ENCODE results near the gene TRIO. TPM values are rescaled to one million over a fixed set of nuclear protein-coding genes. Genes with fewer than 3 reads are reported as not detected.

Gene TRIO
- total RNA-seq, 4 donors from 2014 or later = 186 to 388 (median 285) TPM

DNA sequence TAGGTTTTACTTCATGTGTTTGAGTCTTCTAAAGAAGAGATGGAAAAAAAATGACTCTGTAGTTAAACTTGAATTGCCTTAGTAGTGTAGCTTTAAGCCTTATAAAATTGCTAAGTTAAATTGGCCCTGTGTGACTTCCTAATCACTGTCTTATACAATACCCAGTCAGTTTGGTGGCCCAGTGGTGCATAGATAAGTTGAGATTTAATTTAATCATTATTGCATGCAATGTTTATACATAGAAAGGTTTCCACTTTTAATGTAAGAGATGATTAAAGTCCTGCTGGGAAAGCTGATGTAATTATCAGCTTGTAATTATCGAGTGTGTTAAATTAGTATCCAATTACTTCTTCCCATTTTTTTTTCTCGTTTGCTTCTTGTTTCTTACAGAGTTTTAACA, 187.1 kb downstream of the TRIO start:
- H3K4me1 ChIP-seq = no peaks in the 10 kb centered on the region
- no peak for TF ChIP-seq POLR2AphosphoS5 (IDR thresholded peaks at IDR 0.05)
- no peak for TF ChIP-seq POLR2A (IDR thresholded peaks at IDR 0.05)
- no peak for TF ChIP-seq EP300 (IDR thresholded peaks at IDR 0.05; ENCODE audit: low read depth)
- TF ChIP-seq, protein P1, sequence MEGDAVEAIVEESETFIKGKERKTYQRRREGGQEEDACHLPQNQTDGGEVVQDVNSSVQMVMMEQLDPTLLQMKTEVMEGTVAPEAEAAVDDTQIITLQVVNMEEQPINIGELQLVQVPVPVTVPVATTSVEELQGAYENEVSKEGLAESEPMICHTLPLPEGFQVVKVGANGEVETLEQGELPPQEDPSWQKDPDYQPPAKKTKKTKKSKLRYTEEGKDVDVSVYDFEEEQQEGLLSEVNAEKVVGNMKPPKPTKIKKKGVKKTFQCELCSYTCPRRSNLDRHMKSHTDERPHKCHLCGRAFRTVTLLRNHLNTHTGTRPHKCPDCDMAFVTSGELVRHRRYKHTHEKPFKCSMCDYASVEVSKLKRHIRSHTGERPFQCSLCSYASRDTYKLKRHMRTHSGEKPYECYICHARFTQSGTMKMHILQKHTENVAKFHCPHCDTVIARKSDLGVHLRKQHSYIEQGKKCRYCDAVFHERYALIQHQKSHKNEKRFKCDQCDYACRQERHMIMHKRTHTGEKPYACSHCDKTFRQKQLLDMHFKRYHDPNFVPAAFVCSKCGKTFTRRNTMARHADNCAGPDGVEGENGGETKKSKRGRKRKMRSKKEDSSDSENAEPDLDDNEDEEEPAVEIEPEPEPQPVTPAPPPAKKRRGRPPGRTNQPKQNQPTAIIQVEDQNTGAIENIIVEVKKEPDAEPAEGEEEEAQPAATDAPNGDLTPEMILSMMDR (IDR thresholded peaks at IDR 0.05) = no peak
- in situ Hi-C loops (cut with MboI; ENCODE audit: low pct_ligation_motif_present in 1 of 4, low pct_unique_long_range_greater_than_20kb in 1 of 4, low sequenced_read_pairs in 3 of 4) = no loop called here
- DNase-seq = no peak
- intact Hi-C loops (cut with DNase I; ENCODE audit: low total_unique reads) = no loop called here
- H3K27ac ChIP-seq = no peak overlapping the region
- H3K36me3 ChIP-seq = no peaks in the 10 kb centered on the region
- no peaks in the 10 kb centered on the region for H3K27me3 ChIP-seq
- H3K9me3 ChIP-seq = no peaks in the 10 kb centered on the region
- H3K4me3 ChIP-seq = no peak overlapping the region
- 72 to 89% methylated on average over 2 of the region's 2 CpGs for WGBS, 2 donors (ENCODE audit: low coverage in 1 of 2)

DNA sequence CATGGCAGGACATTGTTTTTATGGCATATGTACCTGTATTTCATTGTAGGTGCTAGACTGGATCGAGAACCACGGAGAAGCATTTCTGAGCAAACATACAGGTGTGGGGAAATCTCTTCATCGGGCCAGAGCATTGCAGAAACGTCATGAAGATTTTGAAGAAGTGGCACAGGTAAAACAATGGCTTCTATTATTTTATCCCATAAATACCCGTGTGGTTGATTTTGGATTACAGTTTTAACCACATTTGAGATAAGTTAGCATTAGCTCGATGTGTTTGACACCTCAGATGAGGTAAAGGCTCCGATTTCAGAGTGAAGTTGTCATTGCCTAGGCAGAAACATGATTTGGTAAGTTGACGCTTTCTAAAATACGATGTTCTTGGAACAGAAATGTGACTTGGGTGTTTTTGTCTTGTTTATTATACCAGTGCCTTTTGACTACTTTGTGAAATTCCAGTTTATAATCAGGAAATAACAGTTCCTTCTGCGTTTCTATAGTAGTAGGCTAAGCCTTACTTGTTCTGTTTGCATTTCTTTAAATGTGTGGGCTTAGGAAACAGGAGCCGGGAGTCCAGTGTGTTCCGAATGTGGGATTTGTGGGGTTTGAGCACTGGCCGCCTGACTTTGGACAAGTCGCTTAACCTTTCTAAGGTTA, 187.7 kb downstream of the TRIO start:
- Histone ChIP-seq H3K27me3 (no peaks in the 10 kb centered on the region), H3K4me1 (no peaks in the 10 kb centered on the region), H3K27ac (no peak overlapping the region), H3K36me3 (peaks cover 0 to 4% (median 0%) of the 10 kb centered on the region in 4 donors), H3K9me3 (no peaks in the 10 kb centered on the region), H3K4me3 (no peak overlapping the region)
- TF ChIP-seq, protein P1 (IDR thresholded peaks at IDR 0.05) = no peak
- no peak for TF ChIP-seq EP300 (IDR thresholded peaks at IDR 0.05; ENCODE audit: low read depth)
- TF ChIP-seq POLR2AphosphoS5 (IDR thresholded peaks at IDR 0.05) = no peak
- no peak for TF ChIP-seq POLR2A (IDR thresholded peaks at IDR 0.05)
- in situ Hi-C loops (cut with MboI; ENCODE audit: low pct_ligation_motif_present in 1 of 4, low pct_unique_long_range_greater_than_20kb in 1 of 4, low sequenced_read_pairs in 3 of 4) = no loop called here
- WGBS, 2 donors (ENCODE audit: low coverage in 1 of 2) = 61 to 80% methylated on average over 12 to 14 of the region's 14 CpGs
- no peak for DNase-seq
- intact Hi-C loops (cut with DNase I; ENCODE audit: low total_unique reads) = no loop called here

DNA sequence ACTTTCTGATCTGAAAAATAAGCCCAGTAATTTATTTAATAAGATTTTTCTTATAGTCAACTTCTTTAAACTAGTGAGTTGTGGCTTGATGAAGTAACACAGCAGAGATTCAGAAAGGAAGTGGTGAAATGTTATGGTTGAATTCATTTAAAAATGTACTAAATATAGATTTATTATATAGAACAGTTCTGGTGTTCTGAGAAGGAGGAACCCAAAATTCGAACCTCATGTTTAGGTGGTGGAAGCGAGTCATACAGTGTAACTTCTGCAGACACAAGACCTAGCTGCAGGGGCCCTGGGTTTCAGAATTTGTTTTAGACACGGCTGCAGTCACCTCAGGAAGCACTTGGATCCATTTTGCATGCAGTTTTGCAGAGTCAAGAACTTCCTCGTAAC, 188.2 kb downstream of the TRIO start:
- no peaks in the 10 kb centered on the region for H3K27me3 ChIP-seq
- no peaks in the 10 kb centered on the region for H3K4me1 ChIP-seq
- in situ Hi-C loops (cut with MboI; ENCODE audit: low pct_ligation_motif_present in 1 of 4, low pct_unique_long_range_greater_than_20kb in 1 of 4, low sequenced_read_pairs in 3 of 4) = no loop called here
- intact Hi-C loops (cut with DNase I; ENCODE audit: low total_unique reads) = no loop called here
- no peak overlapping the region for H3K27ac ChIP-seq
- TF ChIP-seq EP300 (IDR thresholded peaks at IDR 0.05; ENCODE audit: low read depth) = no peak
- no peak for TF ChIP-seq POLR2A (IDR thresholded peaks at IDR 0.05)
- TF ChIP-seq, protein P1 (IDR thresholded peaks at IDR 0.05) = no peak
- no peak for TF ChIP-seq POLR2AphosphoS5 (IDR thresholded peaks at IDR 0.05)
- 63 to 79% methylated on average over 3 to 4 of the region's 4 CpGs for WGBS, 2 donors (ENCODE audit: low coverage in 1 of 2)
- no peak overlapping the region for H3K4me3 ChIP-seq
- peaks cover 0 to 9% (median 0%) of the 10 kb centered on the region in 4 donors for H3K36me3 ChIP-seq
- H3K9me3 ChIP-seq = no peaks in the 10 kb centered on the region
- no peak for DNase-seq

DNA sequence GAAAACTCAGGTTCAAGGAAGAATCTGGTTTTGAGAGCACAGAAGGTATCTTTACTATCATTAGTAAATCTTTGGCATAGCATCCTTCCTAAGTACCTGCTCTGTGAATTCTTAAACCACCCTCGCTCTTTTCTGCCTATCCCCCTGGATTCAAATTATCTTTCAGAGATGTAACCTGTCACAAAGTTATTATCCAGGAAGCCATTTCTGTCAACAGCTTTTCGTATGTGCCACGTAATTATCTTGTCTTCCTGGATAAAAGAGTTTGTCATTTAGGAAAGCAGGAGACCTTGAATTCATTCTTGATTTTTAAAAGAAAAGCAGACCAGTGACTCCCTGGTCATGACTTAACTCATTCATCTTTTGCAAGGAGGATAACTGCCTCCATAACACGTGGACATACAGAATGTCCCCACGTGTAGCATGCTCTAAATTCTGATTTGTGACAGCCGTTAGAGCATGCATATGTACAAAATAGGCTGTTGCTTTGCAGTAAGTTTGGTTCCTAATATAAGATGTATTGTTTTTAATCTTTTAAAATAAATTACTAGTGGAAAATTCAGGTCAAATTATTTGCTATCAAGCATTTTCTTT, 189.0 kb downstream of the TRIO start:
- in situ Hi-C loops (cut with MboI; ENCODE audit: low pct_ligation_motif_present in 1 of 4, low pct_unique_long_range_greater_than_20kb in 1 of 4, low sequenced_read_pairs in 3 of 4) = no loop called here
- TF ChIP-seq, protein P1 (IDR thresholded peaks at IDR 0.05) = no peak
- TF ChIP-seq EP300 (IDR thresholded peaks at IDR 0.05; ENCODE audit: low read depth) = no peak
- no peak for TF ChIP-seq POLR2A (IDR thresholded peaks at IDR 0.05)
- no peak for TF ChIP-seq POLR2AphosphoS5 (IDR thresholded peaks at IDR 0.05)
- Histone ChIP-seq H3K27ac (no peak overlapping the region), H3K27me3 (no peaks in the 10 kb centered on the region), H3K36me3 (peaks cover 0 to 11% (median 2%) of the 10 kb centered on the region in 4 donors), H3K4me3 (no peak overlapping the region), H3K4me1 (no peaks in the 10 kb centered on the region), H3K9me3 (no peaks in the 10 kb centered on the region)
- WGBS, 2 donors (ENCODE audit: low coverage in 1 of 2) = 73 to 84% methylated on average over 6 of the region's 6 CpGs
- DNase-seq = no peak
- intact Hi-C loops (cut with DNase I; ENCODE audit: low total_unique reads) = no loop called here

All from transverse colon (tissue), 4 donors.